Neural cell (in vitro differentiated cells): ENCODE results near the gene ARHGAP6. TPM values are rescaled to one million over a fixed set of nuclear protein-coding genes. Genes with fewer than 3 reads are reported as not detected.

Source experiments
- H2AFZ ChIP-seq: fragments of 200-600, 300-800 bp; sonication (generic), shearing (Covaris generic); 2 replicates; pipeline ENCODE4 v1.6.0; 2014; ENCODE audit warnings: low read depth, mild to moderate bottlenecking, antibody characterized with exemption, low read length, moderate library complexity
- H3F3A ChIP-seq: fragments of 200-600 bp; shearing (Covaris generic); 2 replicates; pipeline ENCODE4 v1.6.1; 2016; ENCODE audit warnings: mild to moderate bottlenecking, moderate library complexity, mixed read lengths, antibody characterized with exemption, low read length; ENCODE audit not compliant: insufficient read depth, poor library complexity, severe bottlenecking
- H3K27ac ChIP-seq: fragments of 200-600, 300-800 bp; sonication (generic), shearing (Covaris generic); 2 replicates; pipeline ENCODE4 v1.5.1; 2014; ENCODE audit warnings: mild to moderate bottlenecking, low read length, moderate library complexity
- H3K27me3 ChIP-seq: fragments of 300-800, 200-600 bp; sonication (generic), shearing (Covaris generic); 2 replicates; pipeline ENCODE4 v1.6.0; 2014; ENCODE audit warnings: mild to moderate bottlenecking, low read depth, low read length, moderate library complexity; ENCODE audit not compliant: insufficient read depth
- H3K36me3 ChIP-seq: fragments of 300-800, 200-600 bp; sonication (generic), shearing (Covaris generic); 2 replicates; pipeline ENCODE4 v1.5.1; 2014; ENCODE audit warnings: mild to moderate bottlenecking, antibody characterized with exemption, low read length, moderate library complexity; ENCODE audit not compliant: insufficient read depth
- H3K4me2 ChIP-seq: fragments of 300-800, 200-600 bp; sonication (generic), shearing (Covaris generic); 2 replicates; pipeline ENCODE4 v1.6.0; 2014; ENCODE audit warnings: mild to moderate bottlenecking, low read length
- H3K4me3 ChIP-seq: fragments of 300-800, 200-600 bp; sonication (generic), shearing (Covaris generic); 2 replicates; pipeline ENCODE4 v1.5.1; 2014; ENCODE audit warnings: mild to moderate bottlenecking, low read length, moderate library complexity
- H3K79me2 ChIP-seq: fragments of 200-600 bp; shearing (Covaris generic); replicated peaks from 2 replicates; pipeline ENCODE4 v1.6.0; 2014; ENCODE audit warnings: mild to moderate bottlenecking, low read length, moderate library complexity; ENCODE audit not compliant: insufficient read depth
- H3K9ac ChIP-seq: fragments of 300-800, 200-600 bp; sonication (generic), shearing (Covaris generic); 2 replicates; pipeline ENCODE4 v1.6.1; 2016; ENCODE audit warnings: mild to moderate bottlenecking, low read length, mixed read lengths
- H3K9me2 ChIP-seq: fragments of 200-600 bp; shearing (Covaris generic); 2 replicates; pipeline ENCODE4 v1.6.1; 2016; ENCODE audit warnings: mild to moderate bottlenecking, low read length, mixed read lengths; ENCODE audit not compliant: insufficient read depth
- H3K9me3 ChIP-seq: fragments of 200-600, 300-800 bp; sonication (generic), shearing (Covaris generic); 2 replicates; pipeline ENCODE4 v1.6.1; 2016; ENCODE audit warnings: mild to moderate bottlenecking, mixed run types, low read length, moderate library complexity, mixed read lengths
- H4K20me1 ChIP-seq: fragments of 200-600 bp; shearing (Covaris generic); 2 replicates; pipeline ENCODE4 v1.6.1; 2016; ENCODE audit warnings: mild to moderate bottlenecking, mixed run types; ENCODE audit not compliant: insufficient read depth
- CTCF ChIP-seq: fragments of 450-650 bp; IDR thresholded peaks from 2 replicates; pipeline ENCODE4 v1.5.1; 2014; ENCODE audit warnings: antibody characterized with exemption, mild to moderate bottlenecking, moderate library complexity; ENCODE audit not compliant: poor library complexity, severe bottlenecking
- EP300 ChIP-seq: fragments of 450-650 bp; conservative IDR thresholded peaks from 2 replicates; pipeline ENCODE4 v1.6.1; 2014; ENCODE audit warnings: antibody characterized with exemption, mild to moderate bottlenecking, moderate library complexity; ENCODE audit not compliant: poor library complexity, severe bottlenecking
- EZH2 ChIP-seq: fragments of 200-600, 300-800 bp; shearing (Covaris generic), sonication (generic); IDR thresholded peaks from 2 replicates; pipeline ENCODE4 v1.6.1; 2014; ENCODE audit warnings: antibody characterized with exemption, low read length, borderline replicate concordance, mild to moderate bottlenecking; ENCODE audit not compliant: insufficient read depth, poor library complexity, severe bottlenecking
- MXI1 ChIP-seq: fragments of 450-650 bp; conservative IDR thresholded peaks from 2 replicates; pipeline ENCODE4 v1.6.1; 2014; ENCODE audit warnings: antibody characterized with exemption, mild to moderate bottlenecking; ENCODE audit not compliant: poor library complexity, severe bottlenecking
- POLR2AphosphoS5 ChIP-seq: IDR thresholded peaks from 2 replicates; pipeline ENCODE4 v1.6.1; 2012
- RAD21 ChIP-seq: fragments of 450-650 bp; conservative IDR thresholded peaks from 2 replicates; pipeline ENCODE4 v1.6.1; 2014; ENCODE audit warnings: antibody characterized with exemption, mild to moderate bottlenecking, moderate library complexity
- REST ChIP-seq: IDR thresholded peaks from 2 replicates; pipeline ENCODE4 v1.6.1; 2012; ENCODE audit warnings: borderline replicate concordance
- SMC3 ChIP-seq: fragments of 450-650 bp; conservative IDR thresholded peaks from 2 replicates; pipeline ENCODE4 v1.6.1; 2014; ENCODE audit warnings: antibody characterized with exemption, mild to moderate bottlenecking, moderate library complexity; ENCODE audit not compliant: poor library complexity
- TAF1 ChIP-seq: IDR thresholded peaks from 2 replicates; pipeline ENCODE4 v1.6.1; 2012; ENCODE audit warnings: low read depth
- polyA plus RNA-seq: library from polyadenylated mRNA; depleted of rRNA; stranded (reverse); fragments of >200 nt; gene quantifications from 2 replicates; pipeline ENCODE4 v1.2.3, GENCODE V29; 2014

ARHGAP6 gene
- polyA plus RNA-seq, 1 donor from 2014 or later, result 0.40 TPM

- Histone ChIP-seq H3K9me2 (no peaks in the 10 kb centered on the region), H3K9ac (no peak overlapping the region), H3K79me2 (no peaks in the 10 kb centered on the region), H3K4me3 (no peak overlapping the region), H2AFZ (no peak overlapping the region), H3K9me3 (no peaks in the 10 kb centered on the region), H3K36me3 (no peaks in the 10 kb centered on the region), H3K27ac (no peak overlapping the region), H3K27me3 (no peaks in the 10 kb centered on the region), H3K4me2 (no peak overlapping the region), H3F3A (no peaks in the 10 kb centered on the region), H4K20me1 (no peaks in the 10 kb centered on the region)
- TF ChIP-seq EP300, result no peak
Observed at GRCh38 chrX:11445540-11445939, 220.2 kb downstream of the ARHGAP6 start.

GRCh38 chrX:11444052-11444451, 221.7 kb downstream of the ARHGAP6 start:
- H3F3A ChIP-seq, result no peaks in the 10 kb centered on the region
- no peak overlapping the region for H2AFZ ChIP-seq
- no peaks in the 10 kb centered on the region for H3K36me3 ChIP-seq
- H3K79me2 ChIP-seq, result no peaks in the 10 kb centered on the region
- H3K9me3 ChIP-seq, result no peaks in the 10 kb centered on the region
- no peaks in the 10 kb centered on the region for H3K27me3 ChIP-seq
- no peaks in the 10 kb centered on the region for H3K9me2 ChIP-seq
- H3K4me3 ChIP-seq, result no peak overlapping the region
- no peaks in the 10 kb centered on the region for H4K20me1 ChIP-seq
- no peak overlapping the region for H3K9ac ChIP-seq
- no peak overlapping the region for H3K27ac ChIP-seq
- H3K4me2 ChIP-seq, result no peak overlapping the region
- TF ChIP-seq RAD21 (no peak), EP300 (no peak), POLR2AphosphoS5 (no peak), EZH2 (no peak), REST (no peak), MXI1 (no peak), SMC3 (no peak), CTCF (no peak), TAF1 (no peak)

- TF ChIP-seq CTCF (no peak), EP300 (no peak)
- H4K20me1 ChIP-seq, result no peaks in the 10 kb centered on the region
- H2AFZ ChIP-seq, result no peak overlapping the region
- no peak overlapping the region for H3K4me3 ChIP-seq
- H3K9me3 ChIP-seq, result no peaks in the 10 kb centered on the region
- H3K4me2 ChIP-seq, result no peak overlapping the region
- no peaks in the 10 kb centered on the region for H3K9me2 ChIP-seq
- no peak overlapping the region for H3K27ac ChIP-seq
- H3F3A ChIP-seq, result no peaks in the 10 kb centered on the region
- no peak overlapping the region for H3K9ac ChIP-seq
- H3K36me3 ChIP-seq, result no peaks in the 10 kb centered on the region
- no peaks in the 10 kb centered on the region for H3K79me2 ChIP-seq
- no peaks in the 10 kb centered on the region for H3K27me3 ChIP-seq
Observed at GRCh38 chrX:11439846-11440245, 225.9 kb downstream of the ARHGAP6 start.
